ENCODE data around the gene EVX2.

GRCh38 chr2:176126929-176127773 is 43.4 kb upstream of the EVX2 start:
- TF ChIP-seq POLR2A (IDR thresholded peaks at IDR 0.05; ENCODE audit: low read depth, low read length) (no peak), CTCF (conservative IDR thresholded peaks at IDR 0.05; ENCODE audit: low read depth, low read length) (peak; percentile 92)

All from IMR-90 (cell line).